Tibial artery (tissue), 4 donors: ENCODE data around the gene RCAN2.
"Not testable (repeated sequence)": the region's sequence is repeated elsewhere in the genome, so short reads cannot be mapped to it uniquely, and the experiment has no call there.

ENCODE experiments used
- DNase-seq, 2 donors: peaks; one replicate each; pipeline ENCODE4 v3.0.0-alpha.2; 2019
- H3K27ac ChIP-seq, 2 donors: fragments of 200-600 bp; sonication (generic) in 1 of 2; 1 replicate in 1 of 2; 2 replicates in 1 of 2; pipeline ENCODE4 v1.5.1; 2018 to 2019; ENCODE audit warnings: mild to moderate bottlenecking in 1 of 2
- H3K27me3 ChIP-seq, 2 donors: fragments of 200-600 bp; sonication (generic) in 1 of 2; one replicate each; pipeline versions ENCODE4 v1.5.1 to v1.6.0; 2016 to 2019
- H3K36me3 ChIP-seq, 3 donors: fragments of 200-600 bp; sonication (generic) in 2 of 3; one replicate each; pipeline ENCODE4 v1.5.1; 2016 to 2019; ENCODE audit warnings: mild to moderate bottlenecking in 2 of 3
- H3K4me1 ChIP-seq, 4 donors: fragments of 200-600 bp; sonication (generic) in 2 of 4; 1 replicate in 3 of 4; 2 replicates in 1 of 4; pipeline ENCODE4 v1.5.1; 2016 to 2019
- H3K4me3 ChIP-seq, 2 donors: fragments of 200-600 bp; sonication (generic) in 1 of 2; 1 replicate in 1 of 2; 2 replicates in 1 of 2; pipeline ENCODE4 v1.5.1; 2018 to 2019; ENCODE audit warnings: mild to moderate bottlenecking in 2 of 2
- H3K9me3 ChIP-seq, 3 donors: fragments of 200-600 bp; sonication (generic) in 1 of 3; one replicate each; pipeline ENCODE4 v1.5.1; 2016 to 2019
- intact Hi-C: fragments of 100-400 bp; cut with DNase I; formaldehyde crosslinking; loops from one replicate; pipeline ENCODE4 v1.15.0; 2023; ENCODE audit warnings: low total_unique reads
- TF ChIP-seq, protein P1 (sequence below), 2 experiments: fragments of 200-600 bp in 1 of 2; fragments of 450-650 bp in 1 of 2; IDR thresholded peaks; one replicate each; pipeline ENCODE4 v1.5.1; 2017 to 2019; ENCODE audit warnings: antibody characterized with exemption in 2 of 2, mild to moderate bottlenecking in 1 of 2, moderate library complexity in 1 of 2

RCAN2 gene

DNA sequence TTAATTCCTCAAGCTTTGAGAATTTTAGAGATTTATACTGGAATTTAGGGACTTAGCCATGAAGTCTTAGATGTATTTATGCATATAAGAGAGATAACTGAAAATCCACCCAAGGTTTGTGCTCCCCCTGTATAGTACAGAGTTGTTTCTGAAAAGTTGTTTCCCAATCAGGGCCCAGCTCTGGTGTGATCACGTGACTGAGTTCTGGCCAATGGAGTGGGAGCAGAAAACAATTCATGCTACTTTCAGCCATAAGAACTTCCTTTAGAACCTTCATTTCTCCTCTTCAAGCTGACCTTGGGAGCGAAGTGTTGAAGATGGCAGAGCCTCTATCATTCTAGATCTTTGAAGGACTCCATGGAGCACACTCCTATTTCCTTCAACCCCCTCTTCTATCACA, 151.0 kb downstream of the RCAN2 start:
- no peak overlapping the region for H3K27ac ChIP-seq
- TF ChIP-seq, protein P1, sequence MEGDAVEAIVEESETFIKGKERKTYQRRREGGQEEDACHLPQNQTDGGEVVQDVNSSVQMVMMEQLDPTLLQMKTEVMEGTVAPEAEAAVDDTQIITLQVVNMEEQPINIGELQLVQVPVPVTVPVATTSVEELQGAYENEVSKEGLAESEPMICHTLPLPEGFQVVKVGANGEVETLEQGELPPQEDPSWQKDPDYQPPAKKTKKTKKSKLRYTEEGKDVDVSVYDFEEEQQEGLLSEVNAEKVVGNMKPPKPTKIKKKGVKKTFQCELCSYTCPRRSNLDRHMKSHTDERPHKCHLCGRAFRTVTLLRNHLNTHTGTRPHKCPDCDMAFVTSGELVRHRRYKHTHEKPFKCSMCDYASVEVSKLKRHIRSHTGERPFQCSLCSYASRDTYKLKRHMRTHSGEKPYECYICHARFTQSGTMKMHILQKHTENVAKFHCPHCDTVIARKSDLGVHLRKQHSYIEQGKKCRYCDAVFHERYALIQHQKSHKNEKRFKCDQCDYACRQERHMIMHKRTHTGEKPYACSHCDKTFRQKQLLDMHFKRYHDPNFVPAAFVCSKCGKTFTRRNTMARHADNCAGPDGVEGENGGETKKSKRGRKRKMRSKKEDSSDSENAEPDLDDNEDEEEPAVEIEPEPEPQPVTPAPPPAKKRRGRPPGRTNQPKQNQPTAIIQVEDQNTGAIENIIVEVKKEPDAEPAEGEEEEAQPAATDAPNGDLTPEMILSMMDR (IDR thresholded peaks at IDR 0.05), result no peak
- H3K9me3 ChIP-seq, result peaks cover 0 to under 1% (median 0%) of the 10 kb centered on the region in 3 donors
- no peak overlapping the region for H3K4me3 ChIP-seq
- H3K4me1 ChIP-seq, result peaks cover 0 to 29% (median 11%) of the 10 kb centered on the region in 4 donors
- no peaks in the 10 kb centered on the region for H3K36me3 ChIP-seq
- no peaks in the 10 kb centered on the region for H3K27me3 ChIP-seq
- intact Hi-C loops, result no loop called here
- no peak for DNase-seq

DNA sequence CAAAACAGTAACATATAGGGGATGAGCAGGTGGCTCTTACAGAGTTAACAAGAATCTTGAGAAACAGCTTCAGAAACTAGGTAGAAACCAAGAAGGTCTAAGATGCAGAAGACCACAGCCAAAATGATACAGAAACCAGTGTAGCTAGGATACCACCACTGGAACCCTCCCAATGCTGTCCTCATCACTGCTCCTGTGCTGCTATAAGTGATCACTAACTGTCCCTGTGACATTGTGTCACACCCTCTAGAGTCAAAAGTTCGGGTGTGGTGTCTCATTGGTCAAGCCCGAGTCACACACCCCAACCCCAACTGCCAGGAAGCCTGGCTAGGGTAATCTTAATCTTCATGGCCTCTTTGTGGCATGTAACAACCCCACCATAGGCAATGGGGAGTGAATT, 153.1 kb downstream of the RCAN2 start:
- Histone ChIP-seq H3K4me3 (no peak overlapping the region), H3K36me3 (no peaks in the 10 kb centered on the region), H3K27ac (no peak overlapping the region), H3K9me3 (no peaks in the 10 kb centered on the region), H3K27me3 (no peaks in the 10 kb centered on the region), H3K4me1 (peaks cover 0 to 29% (median 11%) of the 10 kb centered on the region in 4 donors)
- no peak for DNase-seq
- intact Hi-C loops, result no loop called here
- TF ChIP-seq, protein P1 (IDR thresholded peaks at IDR 0.05), result no peak

DNA sequence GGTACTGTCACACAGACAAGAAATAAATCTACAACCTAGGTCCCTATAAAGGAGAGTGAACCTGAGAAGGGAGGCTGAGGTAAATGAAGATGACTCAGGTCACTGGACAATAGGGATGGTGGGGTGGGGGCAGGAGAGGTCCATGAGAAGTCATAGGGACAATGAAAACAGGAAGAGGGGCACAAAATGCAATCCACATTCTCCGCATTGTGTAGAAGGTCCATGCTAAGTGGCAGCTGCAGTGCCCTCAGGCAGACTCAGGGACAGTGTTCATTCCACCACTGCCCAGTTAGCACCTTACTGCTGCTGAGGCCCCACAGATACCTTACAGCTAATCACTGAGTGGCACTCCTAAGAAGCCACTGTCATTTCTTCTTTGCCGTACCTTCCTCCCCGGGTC, 156.8 kb downstream of the RCAN2 start:
- Histone ChIP-seq H3K4me3 (no peak overlapping the region), H3K9me3 (no peaks in the 10 kb centered on the region), H3K4me1 (peaks cover 0 to 32% (median 12%) of the 10 kb centered on the region in 4 donors), H3K27me3 (no peaks in the 10 kb centered on the region), H3K36me3 (no peaks in the 10 kb centered on the region), H3K27ac (no peak overlapping the region)
- TF ChIP-seq, protein P1 (IDR thresholded peaks at IDR 0.05), result no peak
- DNase-seq, result no peak
- intact Hi-C loops, result no loop called here

DNA sequence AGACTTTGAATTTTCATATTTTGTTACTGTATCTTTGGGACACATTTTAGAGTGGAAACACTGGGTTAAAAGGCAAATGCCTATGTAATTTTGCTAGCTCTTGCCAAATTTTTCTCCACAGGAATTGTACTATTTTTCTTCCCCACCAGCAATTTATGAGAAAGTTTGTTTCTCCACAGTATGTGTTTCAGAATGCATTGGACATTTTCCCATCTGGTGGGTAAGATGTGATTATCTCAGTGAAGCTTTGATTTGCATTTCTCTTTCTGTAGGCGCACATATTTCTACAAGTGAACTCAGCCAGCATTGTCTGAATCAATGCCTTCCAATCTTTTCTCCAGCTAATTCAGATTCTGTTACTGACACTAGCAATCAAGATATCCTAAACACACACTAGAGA, 157.8 kb downstream of the RCAN2 start:
- Histone ChIP-seq H3K36me3 (no peaks in the 10 kb centered on the region), H3K4me3 (no peak overlapping the region), H3K27me3 (no peaks in the 10 kb centered on the region), H3K27ac (no peak overlapping the region), H3K4me1 (peaks cover 0 to 41% (median 14%) of the 10 kb centered on the region in 4 donors), H3K9me3 (no peaks in the 10 kb centered on the region)
- no peak for DNase-seq
- intact Hi-C loops, result no loop called here
- TF ChIP-seq, protein P1 (IDR thresholded peaks at IDR 0.05), result no peak

DNA sequence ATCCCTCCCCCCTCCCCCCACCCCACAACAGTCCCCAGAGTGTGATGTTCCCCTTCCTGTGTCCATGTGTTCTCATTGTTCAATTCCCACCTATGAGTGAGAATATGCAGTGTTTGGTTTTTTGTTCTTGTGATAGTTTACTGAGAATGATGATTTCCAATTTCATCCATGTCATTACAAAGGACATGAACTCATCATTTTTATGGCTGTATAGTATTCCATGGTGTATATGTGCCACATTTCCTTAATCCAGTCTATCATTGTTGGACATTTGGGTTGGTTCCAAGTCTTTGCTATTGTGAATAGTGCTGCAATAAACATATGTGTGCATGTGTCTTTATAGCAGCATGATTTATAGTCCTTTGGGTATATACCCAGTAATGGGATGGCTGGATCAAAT, 158.8 kb downstream of the RCAN2 start:
- H3K36me3 ChIP-seq, intact Hi-C loops, H3K4me3 ChIP-seq, H3K27me3 ChIP-seq, DNase-seq, H3K9me3 ChIP-seq, H3K27ac ChIP-seq: not testable (repeated sequence)
- H3K4me1 ChIP-seq, result peaks cover 0 to 41% (median 16%) of the 10 kb centered on the region in 4 donors

DNA sequence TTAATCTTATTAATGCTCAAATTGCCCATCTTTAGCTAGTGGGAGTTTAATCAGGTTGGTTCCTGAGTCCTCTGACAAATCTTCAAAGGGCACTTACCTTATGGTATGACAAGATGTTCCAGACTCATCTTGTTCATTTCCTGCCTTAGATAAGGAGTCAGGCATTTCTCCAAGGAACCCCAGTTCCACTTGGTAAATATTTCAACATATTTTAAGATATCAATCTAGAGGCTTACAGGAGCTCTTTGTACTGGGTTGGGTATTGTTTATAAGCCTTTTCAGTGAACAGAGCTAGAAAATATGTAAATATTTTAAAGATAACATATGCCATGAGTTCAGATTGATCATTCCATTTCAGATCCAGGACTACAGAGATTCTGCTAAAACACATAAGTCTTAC, 159.8 kb downstream of the RCAN2 start:
- peaks cover 0 to 46% (median 12%) of the 10 kb centered on the region in 4 donors for H3K4me1 ChIP-seq
- intact Hi-C loops, result no loop called here
- H3K9me3 ChIP-seq, result no peaks in the 10 kb centered on the region
- DNase-seq, result no peak
- no peak overlapping the region for H3K27ac ChIP-seq
- H3K36me3 ChIP-seq, result no peaks in the 10 kb centered on the region
- H3K4me3 ChIP-seq, result no peak overlapping the region
- no peaks in the 10 kb centered on the region for H3K27me3 ChIP-seq
- TF ChIP-seq, protein P1 (IDR thresholded peaks at IDR 0.05), result no peak
